Stimulated activated CD8-positive, alpha-beta memory T cell treated with anti-CD3 and anti-CD28 coated beads, Interleukin-15, amount 100 ng/mL, for 1 hour (primary cell): ENCODE results near the gene GP2.

Source experiments
- DNase-seq: peaks from one replicate; pipeline ENCODE4 v3.0.0-alpha.2; 2020; ENCODE audit warnings: low read depth

GP2 gene

GRCh38 chr16:20306401-20306800 lies 20.9 kb downstream of the GP2 start:
- no peak for DNase-seq

GRCh38 chr16:20303012-20303411 lies 24.3 kb downstream of the GP2 start:
- no peak for DNase-seq

- DNase-seq, result no peak
Measured at GRCh38 chr16:20302389-20302788, 24.9 kb downstream of the GP2 start.

- DNase-seq, result no peak
Measured at GRCh38 chr16:20301840-20302239, 25.5 kb downstream of the GP2 start.

GRCh38 chr16:20300312-20301097 lies 26.8 kb downstream of the GP2 start:
- no peak for DNase-seq

GRCh38 chr16:20298452-20298851 lies 28.9 kb downstream of the GP2 start:
- no peak for DNase-seq

GRCh38 chr16:20291208-20292206 lies 35.8 kb downstream of the GP2 start:
- no peak for DNase-seq

- DNase-seq, result no peak
Measured at GRCh38 chr16:20289571-20289970, 37.7 kb downstream of the GP2 start.

GRCh38 chr16:20285993-20286499 lies 41.3 kb downstream of the GP2 start:
- DNase-seq, result no peak

- DNase-seq, result no peak
Measured at GRCh38 chr16:20280259-20280658, 47.1 kb downstream of the GP2 start.

GRCh38 chr16:20271893-20272292 lies 55.4 kb downstream of the GP2 start:
- no peak for DNase-seq

- no peak for DNase-seq
Measured at GRCh38 chr16:20268409-20268808, 58.9 kb downstream of the GP2 start.

GRCh38 chr16:20265019-20265418 lies 62.3 kb downstream of the GP2 start:
- no peak for DNase-seq

GRCh38 chr16:20263138-20263855 lies 64.0 kb downstream of the GP2 start:
- DNase-seq, result no peak

- DNase-seq, result no peak
Measured at GRCh38 chr16:20262248-20262647, 65.1 kb downstream of the GP2 start.

GRCh38 chr16:20260215-20261009 lies 66.9 kb downstream of the GP2 start:
- DNase-seq, result no peak
